HuH-7 (cell line): ENCODE data around the gene ISY1.

Experiments used
- DNase-seq: peaks from one replicate; pipeline ENCODE4 v3.0.0; 2011; ENCODE audit warnings: low spot score

ISY1 gene

DNA sequence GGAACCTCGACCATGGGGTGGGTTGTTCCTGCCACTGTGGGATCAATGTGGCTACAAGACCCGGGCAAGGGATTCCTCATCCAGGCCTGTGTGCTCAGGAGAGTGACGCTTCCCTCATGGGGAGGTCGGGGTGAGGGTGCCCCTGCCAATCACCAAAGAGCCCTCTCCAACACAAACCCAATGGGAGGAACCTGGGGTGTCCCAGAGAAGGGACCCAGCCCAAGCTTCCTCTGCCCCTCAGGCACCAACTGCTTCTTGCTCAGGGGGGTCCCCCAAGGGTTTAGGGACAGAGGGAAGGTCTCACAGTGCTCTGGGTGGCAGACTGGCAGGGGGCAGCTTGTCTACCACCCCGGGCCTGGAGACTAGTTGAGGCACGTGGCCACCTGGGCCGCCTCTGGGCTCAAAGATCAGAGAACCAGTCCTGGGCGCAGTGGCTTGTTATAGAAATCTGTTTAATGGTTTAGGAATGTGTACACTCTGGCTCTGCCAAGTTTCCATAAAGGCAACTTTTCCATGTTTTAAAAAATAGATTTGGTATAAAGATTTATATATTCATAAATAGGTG, 73.6 kb downstream of the ISY1 start:
- DNase-seq, result no peak

DNA sequence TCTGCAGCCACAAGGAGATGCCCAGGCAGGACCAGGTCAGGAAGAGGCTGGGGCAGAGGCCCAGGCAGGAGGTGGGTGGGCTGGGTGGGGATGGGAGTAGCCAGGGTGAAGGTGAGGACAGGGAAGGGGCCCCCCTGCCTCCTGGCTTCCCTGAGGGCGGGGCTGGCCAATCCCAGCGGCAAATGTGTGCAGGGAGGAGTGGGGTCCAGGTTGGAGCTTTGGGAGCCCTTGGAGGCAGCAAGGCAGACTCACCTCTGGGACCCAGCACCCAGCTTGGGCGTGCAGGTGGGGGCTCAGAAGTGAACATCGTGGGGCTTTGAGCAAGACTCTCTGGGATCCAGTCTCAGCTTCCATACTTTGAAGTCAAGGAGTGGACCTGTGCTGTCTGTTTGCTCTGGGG, 75.0 kb downstream of the ISY1 start:
- DNase-seq, result no peak

DNA sequence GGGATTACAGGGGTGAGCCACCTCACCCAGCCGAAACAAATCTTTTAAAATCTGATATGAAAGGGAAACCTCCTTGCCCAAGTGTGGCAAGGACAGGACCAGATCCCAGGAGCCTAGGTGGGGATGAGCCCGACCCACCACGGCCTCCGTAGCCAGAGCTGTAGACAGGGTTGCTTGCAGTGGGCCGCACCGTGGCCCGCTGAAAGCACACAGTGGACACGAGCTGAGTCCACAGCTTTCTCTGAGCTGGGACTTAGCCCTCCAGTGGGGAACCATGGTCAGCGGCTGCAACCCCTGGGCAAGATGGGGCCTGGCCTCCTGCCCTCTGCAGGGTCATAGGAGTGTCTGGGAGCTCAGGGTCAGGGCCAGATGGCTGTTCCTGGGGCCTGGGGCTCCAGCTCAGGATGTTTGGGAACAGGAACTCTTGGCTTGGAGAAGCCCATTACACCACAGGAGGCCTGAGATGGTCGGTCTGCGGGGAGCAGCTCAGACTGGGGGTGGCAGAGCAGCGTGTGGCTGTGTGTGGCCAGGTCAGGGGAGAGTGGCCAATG, 75.6 kb downstream of the ISY1 start:
- no peak for DNase-seq

DNA sequence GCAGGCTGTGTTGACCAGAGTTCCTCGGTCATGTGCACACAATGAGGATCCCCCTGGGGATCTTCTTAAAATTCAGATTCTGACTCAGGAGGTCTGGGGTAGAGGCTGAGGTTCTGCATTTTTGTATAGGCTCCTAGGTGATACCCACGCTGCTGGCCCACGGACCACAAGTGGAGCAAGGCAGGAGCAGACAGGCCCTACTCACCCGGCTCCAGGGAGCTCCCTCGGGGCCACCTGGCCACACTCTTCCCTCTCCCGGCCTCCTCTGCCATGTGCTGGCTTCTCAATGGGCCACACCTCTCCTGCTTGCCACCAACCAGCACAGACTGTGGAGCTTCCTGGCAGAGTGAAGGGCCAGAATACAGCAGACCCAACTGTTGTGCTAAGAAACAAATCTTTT, 76.4 kb downstream of the ISY1 start:
- no peak for DNase-seq

DNA sequence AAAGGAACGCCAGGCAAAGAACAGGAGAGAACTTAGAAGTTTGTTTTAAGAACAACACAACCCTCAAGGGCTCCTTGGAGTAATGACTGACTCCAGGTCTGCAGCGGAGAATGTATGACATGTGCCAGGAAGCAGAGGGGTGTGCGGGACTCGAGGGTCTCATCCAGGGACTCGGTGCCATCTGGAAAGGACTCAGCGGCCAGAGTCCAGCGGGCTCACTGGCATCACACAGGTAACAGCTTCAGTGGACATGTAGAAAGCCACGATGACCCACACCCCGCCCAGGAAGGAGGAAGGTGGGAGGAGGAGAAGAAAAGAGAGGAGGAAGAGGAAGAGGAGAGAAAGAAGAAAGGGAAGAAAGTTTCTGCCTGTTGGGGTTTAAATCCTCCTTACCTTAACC, 78.8 kb downstream of the ISY1 start:
- no peak for DNase-seq

DNA sequence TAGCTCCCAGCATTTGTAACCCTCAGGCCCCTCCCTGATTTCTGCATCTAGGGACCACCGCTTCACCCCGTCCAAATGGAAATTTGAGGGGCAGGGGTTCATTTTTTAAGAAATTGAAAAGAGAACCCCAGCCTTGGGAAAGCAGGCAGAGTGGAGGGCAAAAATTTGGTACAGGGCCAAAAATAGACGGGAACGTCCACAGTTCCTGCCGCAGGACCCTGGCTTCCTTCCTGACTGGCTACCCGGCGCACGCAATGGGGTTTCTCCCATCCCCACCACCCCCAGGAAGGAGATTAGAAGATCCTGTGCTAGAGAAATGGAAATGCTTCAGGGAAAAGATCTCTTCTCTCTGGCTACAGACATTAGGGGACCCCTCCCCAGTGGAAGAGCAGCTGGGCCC, 79.4 kb downstream of the ISY1 start:
- DNase-seq, result no peak

DNA sequence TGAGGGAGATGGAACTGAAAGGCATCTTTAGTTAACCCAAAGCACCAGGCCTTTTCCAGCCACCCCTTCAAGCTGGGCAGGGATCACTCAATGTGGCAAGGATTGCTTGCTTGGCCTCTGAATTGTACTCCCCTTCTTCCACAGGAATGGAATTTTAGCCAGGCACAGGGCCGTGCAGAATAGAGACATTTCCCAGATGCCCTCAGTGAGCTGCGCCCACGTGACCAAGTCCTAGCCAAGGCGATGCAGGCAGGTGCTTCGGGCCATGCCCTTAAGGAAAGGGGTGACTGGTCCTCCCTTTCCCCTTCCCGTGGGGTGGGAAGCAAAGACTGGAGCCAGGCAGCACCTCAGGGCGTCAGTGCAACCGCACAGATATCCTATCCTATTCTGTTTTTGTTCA, 82.4 kb downstream of the ISY1 start:
- no peak for DNase-seq
